WTC11 (cell line): ENCODE measurements around the gene ATG16L1. TPM values are rescaled to one million over a fixed set of nuclear protein-coding genes. Genes with fewer than 3 reads are reported as not detected.

Source experiments
- EMX1 ChIP-seq: fragments of 250-450 bp; sonication (Bioruptor Pico); IDR thresholded peaks from 2 replicates; pipeline ENCODE4 v1.8.0; 2021; ENCODE audit warnings: mild to moderate bottlenecking
- GABPB1 ChIP-seq: sonication (generic); formaldehyde crosslinking; IDR thresholded peaks from 2 replicates; pipeline ENCODE4 v1.8.1; 2023; ENCODE audit warnings: mild to moderate bottlenecking, missing genetic modification reagents
- GRHL2 ChIP-seq: fragments of 250-450 bp; sonication (Bioruptor Pico); IDR thresholded peaks from 2 replicates; pipeline ENCODE4 v1.8.0; 2022; ENCODE audit warnings: mild to moderate bottlenecking, moderate library complexity; ENCODE audit not compliant: insufficient replicate concordance, severe bottlenecking
- HMGA2 ChIP-seq: fragments of 250-450 bp; sonication (Bioruptor Pico); IDR thresholded peaks from 2 replicates; pipeline ENCODE4 v1.4.0; 2021; ENCODE audit warnings: mild to moderate bottlenecking, moderate library complexity
- MYBL2 ChIP-seq: sonication (generic); formaldehyde crosslinking; IDR thresholded peaks from 2 replicates; pipeline ENCODE4 v1.8.1; 2023; ENCODE audit warnings: mild to moderate bottlenecking, moderate library complexity, missing genetic modification reagents
- SOX15 ChIP-seq: fragments of 250-450 bp; sonication (Bioruptor Pico); IDR thresholded peaks from 2 replicates; pipeline ENCODE4 v1.9.0; 2021; ENCODE audit warnings: mild to moderate bottlenecking
- ZNF263 ChIP-seq: sonication (generic); formaldehyde crosslinking; IDR thresholded peaks from 2 replicates; pipeline ENCODE4 v1.8.1; 2022; ENCODE audit warnings: low read depth, mild to moderate bottlenecking, moderate library complexity, missing genetic modification reagents
- ZNF671 ChIP-seq: fragments of 250-450 bp; sonication (Bioruptor Pico); IDR thresholded peaks from 2 replicates; pipeline ENCODE4 v1.8.0; 2021; ENCODE audit warnings: mild to moderate bottlenecking
- total RNA-seq: library from RNA; stranded (reverse); gene quantifications from 3 replicates; pipeline ENCODE4 v1.2.3, GENCODE V29; 2021
- TF ChIP-seq, protein P1 (sequence below): sonication (generic); formaldehyde crosslinking; IDR thresholded peaks from 2 replicates; pipeline ENCODE4 v1.8.0; 2023; ENCODE audit warnings: mild to moderate bottlenecking, missing genetic modification reagents
- TF ChIP-seq, protein P2 (sequence below): fragments of 250-450 bp; sonication (Bioruptor Pico); IDR thresholded peaks from 2 replicates; pipeline ENCODE4 v1.8.0; 2021; ENCODE audit warnings: mild to moderate bottlenecking
- TF ChIP-seq, protein P3 (sequence below): sonication (generic); formaldehyde crosslinking; IDR thresholded peaks from 2 replicates; pipeline ENCODE4 v1.8.1; 2023; ENCODE audit warnings: mild to moderate bottlenecking, moderate library complexity, missing genetic modification reagents
- TF ChIP-seq, protein P4 (sequence below): sonication (generic); formaldehyde crosslinking; conservative IDR thresholded peaks from 2 replicates; pipeline ENCODE4 v1.8.1; 2023; ENCODE audit warnings: mild to moderate bottlenecking, low read depth, missing genetic modification reagents, moderate library complexity
- TF ChIP-seq, protein P5 (sequence below): sonication (generic); formaldehyde crosslinking; IDR thresholded peaks from 2 replicates; pipeline ENCODE4 v1.8.0; 2023; ENCODE audit warnings: missing genetic modification reagents
- TF ChIP-seq, protein P6 (sequence below): fragments of 250-450 bp; sonication (Bioruptor Pico); IDR thresholded peaks from 2 replicates; pipeline ENCODE4 v1.9.0; 2021; ENCODE audit warnings: mild to moderate bottlenecking
- TF ChIP-seq, protein P7 (sequence below): sonication (generic); formaldehyde crosslinking; IDR thresholded peaks from 2 replicates; pipeline ENCODE4 v1.8.0; 2023; ENCODE audit warnings: missing genetic modification reagents, mild to moderate bottlenecking, borderline replicate concordance
- TF ChIP-seq, protein P8 (sequence below): sonication (generic); formaldehyde crosslinking; conservative IDR thresholded peaks from 2 replicates; pipeline ENCODE4 v1.8.1; 2022; ENCODE audit warnings: mild to moderate bottlenecking, missing genetic modification reagents

Gene ATG16L1
- total RNA-seq, 1 experiment from 2014 or later: 31.8 TPM

DNA sequence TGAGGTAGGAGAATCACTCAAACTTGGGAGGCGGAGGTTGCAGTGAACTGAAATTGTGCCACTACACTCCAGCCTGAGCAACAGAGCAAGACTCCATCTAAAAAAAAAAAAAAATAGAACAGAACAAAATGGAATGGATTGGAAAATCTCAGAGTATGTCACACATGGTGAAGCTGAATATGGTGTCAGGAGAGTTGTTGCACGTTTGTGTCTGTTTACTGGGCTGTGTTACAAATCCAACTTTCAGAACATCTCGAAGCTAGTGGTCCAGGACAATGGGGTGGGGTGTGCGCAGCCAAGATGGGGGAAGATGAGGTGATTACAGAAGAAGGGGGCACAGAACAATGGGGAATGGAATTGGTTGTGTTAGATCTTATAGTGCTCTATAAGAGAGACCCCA is 73.8 kb downstream of the ATG16L1 start (continued):
- TF ChIP-seq, protein P1, sequence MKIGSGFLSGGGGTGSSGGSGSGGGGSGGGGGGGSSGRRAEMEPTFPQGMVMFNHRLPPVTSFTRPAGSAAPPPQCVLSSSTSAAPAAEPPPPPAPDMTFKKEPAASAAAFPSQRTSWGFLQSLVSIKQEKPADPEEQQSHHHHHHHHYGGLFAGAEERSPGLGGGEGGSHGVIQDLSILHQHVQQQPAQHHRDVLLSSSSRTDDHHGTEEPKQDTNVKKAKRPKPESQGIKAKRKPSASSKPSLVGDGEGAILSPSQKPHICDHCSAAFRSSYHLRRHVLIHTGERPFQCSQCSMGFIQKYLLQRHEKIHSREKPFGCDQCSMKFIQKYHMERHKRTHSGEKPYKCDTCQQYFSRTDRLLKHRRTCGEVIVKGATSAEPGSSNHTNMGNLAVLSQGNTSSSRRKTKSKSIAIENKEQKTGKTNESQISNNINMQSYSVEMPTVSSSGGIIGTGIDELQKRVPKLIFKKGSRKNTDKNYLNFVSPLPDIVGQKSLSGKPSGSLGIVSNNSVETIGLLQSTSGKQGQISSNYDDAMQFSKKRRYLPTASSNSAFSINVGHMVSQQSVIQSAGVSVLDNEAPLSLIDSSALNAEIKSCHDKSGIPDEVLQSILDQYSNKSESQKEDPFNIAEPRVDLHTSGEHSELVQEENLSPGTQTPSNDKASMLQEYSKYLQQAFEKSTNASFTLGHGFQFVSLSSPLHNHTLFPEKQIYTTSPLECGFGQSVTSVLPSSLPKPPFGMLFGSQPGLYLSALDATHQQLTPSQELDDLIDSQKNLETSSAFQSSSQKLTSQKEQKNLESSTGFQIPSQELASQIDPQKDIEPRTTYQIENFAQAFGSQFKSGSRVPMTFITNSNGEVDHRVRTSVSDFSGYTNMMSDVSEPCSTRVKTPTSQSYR: no peak
- TF ChIP-seq, protein P2, sequence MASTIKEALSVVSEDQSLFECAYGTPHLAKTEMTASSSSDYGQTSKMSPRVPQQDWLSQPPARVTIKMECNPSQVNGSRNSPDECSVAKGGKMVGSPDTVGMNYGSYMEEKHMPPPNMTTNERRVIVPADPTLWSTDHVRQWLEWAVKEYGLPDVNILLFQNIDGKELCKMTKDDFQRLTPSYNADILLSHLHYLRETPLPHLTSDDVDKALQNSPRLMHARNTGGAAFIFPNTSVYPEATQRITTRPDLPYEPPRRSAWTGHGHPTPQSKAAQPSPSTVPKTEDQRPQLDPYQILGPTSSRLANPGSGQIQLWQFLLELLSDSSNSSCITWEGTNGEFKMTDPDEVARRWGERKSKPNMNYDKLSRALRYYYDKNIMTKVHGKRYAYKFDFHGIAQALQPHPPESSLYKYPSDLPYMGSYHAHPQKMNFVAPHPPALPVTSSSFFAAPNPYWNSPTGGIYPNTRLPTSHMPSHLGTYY: no peak
- TF ChIP-seq, protein P3, sequence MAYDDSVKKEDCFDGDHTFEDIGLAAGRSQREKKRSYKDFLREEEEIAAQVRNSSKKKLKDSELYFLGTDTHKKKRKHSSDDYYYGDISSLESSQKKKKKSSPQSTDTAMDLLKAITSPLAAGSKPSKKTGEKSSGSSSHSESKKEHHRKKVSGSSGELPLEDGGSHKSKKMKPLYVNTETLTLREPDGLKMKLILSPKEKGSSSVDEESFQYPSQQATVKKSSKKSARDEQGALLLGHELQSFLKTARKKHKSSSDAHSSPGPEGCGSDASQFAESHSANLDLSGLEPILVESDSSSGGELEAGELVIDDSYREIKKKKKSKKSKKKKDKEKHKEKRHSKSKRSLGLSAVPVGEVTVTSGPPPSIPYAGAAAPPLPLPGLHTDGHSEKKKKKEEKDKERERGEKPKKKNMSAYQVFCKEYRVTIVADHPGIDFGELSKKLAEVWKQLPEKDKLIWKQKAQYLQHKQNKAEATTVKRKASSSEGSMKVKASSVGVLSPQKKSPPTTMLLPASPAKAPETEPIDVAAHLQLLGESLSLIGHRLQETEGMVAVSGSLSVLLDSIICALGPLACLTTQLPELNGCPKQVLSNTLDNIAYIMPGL: no peak
- TF ChIP-seq HMGA2 (CRISPR knock-in tag) (no peak), MYBL2 (CRISPR knock-in tag) (no peak), GRHL2 (CRISPR knock-in tag) (no peak), SOX15 (CRISPR knock-in tag) (no peak), GABPB1 (CRISPR knock-in tag) (no peak), EMX1 (CRISPR knock-in tag) (no peak), ZNF671 (CRISPR knock-in tag) (no peak), ZNF263 (CRISPR knock-in tag) (no peak)
- TF ChIP-seq, protein P4, sequence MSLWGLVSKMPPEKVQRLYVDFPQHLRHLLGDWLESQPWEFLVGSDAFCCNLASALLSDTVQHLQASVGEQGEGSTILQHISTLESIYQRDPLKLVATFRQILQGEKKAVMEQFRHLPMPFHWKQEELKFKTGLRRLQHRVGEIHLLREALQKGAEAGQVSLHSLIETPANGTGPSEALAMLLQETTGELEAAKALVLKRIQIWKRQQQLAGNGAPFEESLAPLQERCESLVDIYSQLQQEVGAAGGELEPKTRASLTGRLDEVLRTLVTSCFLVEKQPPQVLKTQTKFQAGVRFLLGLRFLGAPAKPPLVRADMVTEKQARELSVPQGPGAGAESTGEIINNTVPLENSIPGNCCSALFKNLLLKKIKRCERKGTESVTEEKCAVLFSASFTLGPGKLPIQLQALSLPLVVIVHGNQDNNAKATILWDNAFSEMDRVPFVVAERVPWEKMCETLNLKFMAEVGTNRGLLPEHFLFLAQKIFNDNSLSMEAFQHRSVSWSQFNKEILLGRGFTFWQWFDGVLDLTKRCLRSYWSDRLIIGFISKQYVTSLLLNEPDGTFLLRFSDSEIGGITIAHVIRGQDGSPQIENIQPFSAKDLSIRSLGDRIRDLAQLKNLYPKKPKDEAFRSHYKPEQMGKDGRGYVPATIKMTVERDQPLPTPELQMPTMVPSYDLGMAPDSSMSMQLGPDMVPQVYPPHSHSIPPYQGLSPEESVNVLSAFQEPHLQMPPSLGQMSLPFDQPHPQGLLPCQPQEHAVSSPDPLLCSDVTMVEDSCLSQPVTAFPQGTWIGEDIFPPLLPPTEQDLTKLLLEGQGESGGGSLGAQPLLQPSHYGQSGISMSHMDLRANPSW (CRISPR knock-in tag): no peak
- TF ChIP-seq, protein P5, sequence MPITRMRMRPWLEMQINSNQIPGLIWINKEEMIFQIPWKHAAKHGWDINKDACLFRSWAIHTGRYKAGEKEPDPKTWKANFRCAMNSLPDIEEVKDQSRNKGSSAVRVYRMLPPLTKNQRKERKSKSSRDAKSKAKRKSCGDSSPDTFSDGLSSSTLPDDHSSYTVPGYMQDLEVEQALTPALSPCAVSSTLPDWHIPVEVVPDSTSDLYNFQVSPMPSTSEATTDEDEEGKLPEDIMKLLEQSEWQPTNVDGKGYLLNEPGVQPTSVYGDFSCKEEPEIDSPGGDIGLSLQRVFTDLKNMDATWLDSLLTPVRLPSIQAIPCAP (CRISPR knock-in tag): no peak
- TF ChIP-seq, protein P6, sequence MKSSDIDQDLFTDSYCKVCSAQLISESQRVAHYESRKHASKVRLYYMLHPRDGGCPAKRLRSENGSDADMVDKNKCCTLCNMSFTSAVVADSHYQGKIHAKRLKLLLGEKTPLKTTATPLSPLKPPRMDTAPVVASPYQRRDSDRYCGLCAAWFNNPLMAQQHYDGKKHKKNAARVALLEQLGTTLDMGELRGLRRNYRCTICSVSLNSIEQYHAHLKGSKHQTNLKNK (CRISPR knock-in tag): no peak
- TF ChIP-seq, protein P7, sequence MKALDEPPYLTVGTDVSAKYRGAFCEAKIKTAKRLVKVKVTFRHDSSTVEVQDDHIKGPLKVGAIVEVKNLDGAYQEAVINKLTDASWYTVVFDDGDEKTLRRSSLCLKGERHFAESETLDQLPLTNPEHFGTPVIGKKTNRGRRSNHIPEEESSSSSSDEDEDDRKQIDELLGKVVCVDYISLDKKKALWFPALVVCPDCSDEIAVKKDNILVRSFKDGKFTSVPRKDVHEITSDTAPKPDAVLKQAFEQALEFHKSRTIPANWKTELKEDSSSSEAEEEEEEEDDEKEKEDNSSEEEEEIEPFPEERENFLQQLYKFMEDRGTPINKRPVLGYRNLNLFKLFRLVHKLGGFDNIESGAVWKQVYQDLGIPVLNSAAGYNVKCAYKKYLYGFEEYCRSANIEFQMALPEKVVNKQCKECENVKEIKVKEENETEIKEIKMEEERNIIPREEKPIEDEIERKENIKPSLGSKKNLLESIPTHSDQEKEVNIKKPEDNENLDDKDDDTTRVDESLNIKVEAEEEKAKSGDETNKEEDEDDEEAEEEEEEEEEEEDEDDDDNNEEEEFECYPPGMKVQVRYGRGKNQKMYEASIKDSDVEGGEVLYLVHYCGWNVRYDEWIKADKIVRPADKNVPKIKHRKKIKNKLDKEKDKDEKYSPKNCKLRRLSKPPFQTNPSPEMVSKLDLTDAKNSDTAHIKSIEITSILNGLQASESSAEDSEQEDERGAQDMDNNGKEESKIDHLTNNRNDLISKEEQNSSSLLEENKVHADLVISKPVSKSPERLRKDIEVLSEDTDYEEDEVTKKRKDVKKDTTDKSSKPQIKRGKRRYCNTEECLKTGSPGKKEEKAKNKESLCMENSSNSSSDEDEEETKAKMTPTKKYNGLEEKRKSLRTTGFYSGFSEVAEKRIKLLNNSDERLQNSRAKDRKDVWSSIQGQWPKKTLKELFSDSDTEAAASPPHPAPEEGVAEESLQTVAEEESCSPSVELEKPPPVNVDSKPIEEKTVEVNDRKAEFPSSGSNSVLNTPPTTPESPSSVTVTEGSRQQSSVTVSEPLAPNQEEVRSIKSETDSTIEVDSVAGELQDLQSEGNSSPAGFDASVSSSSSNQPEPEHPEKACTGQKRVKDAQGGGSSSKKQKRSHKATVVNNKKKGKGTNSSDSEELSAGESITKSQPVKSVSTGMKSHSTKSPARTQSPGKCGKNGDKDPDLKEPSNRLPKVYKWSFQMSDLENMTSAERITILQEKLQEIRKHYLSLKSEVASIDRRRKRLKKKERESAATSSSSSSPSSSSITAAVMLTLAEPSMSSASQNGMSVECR: no peak
- TF ChIP-seq, protein P8, sequence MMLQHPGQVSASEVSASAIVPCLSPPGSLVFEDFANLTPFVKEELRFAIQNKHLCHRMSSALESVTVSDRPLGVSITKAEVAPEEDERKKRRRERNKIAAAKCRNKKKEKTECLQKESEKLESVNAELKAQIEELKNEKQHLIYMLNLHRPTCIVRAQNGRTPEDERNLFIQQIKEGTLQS (CRISPR knock-in tag): no peak
- TF ChIP-seq, all 79 proteins: peak for 0
